ENCODE results near the gene DSTYK.

The DSTYK gene, protein sequence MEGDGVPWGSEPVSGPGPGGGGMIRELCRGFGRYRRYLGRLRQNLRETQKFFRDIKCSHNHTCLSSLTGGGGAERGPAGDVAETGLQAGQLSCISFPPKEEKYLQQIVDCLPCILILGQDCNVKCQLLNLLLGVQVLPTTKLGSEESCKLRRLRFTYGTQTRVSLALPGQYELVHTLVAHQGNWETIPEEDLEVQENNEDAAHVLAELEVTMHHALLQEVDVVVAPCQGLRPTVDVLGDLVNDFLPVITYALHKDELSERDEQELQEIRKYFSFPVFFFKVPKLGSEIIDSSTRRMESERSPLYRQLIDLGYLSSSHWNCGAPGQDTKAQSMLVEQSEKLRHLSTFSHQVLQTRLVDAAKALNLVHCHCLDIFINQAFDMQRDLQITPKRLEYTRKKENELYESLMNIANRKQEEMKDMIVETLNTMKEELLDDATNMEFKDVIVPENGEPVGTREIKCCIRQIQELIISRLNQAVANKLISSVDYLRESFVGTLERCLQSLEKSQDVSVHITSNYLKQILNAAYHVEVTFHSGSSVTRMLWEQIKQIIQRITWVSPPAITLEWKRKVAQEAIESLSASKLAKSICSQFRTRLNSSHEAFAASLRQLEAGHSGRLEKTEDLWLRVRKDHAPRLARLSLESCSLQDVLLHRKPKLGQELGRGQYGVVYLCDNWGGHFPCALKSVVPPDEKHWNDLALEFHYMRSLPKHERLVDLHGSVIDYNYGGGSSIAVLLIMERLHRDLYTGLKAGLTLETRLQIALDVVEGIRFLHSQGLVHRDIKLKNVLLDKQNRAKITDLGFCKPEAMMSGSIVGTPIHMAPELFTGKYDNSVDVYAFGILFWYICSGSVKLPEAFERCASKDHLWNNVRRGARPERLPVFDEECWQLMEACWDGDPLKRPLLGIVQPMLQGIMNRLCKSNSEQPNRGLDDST

GRCh38 chr1:205211169-205211838, at the start of gene DSTYK:
Gene DSTYK (minus strand): TSS chr1:205211702. CDS start chr1:205211535, 167 bp downstream.
- H3K9me3 Mint-ChIP-seq: no peaks in the 10 kb centered on the region
- H3K36me3 Mint-ChIP-seq (ENCODE audit: low read depth): peaks cover 14% of the 10 kb centered on the region
- intact Hi-C loops (cut with micrococcal nuclease): loop anchor here (2.0 to 5.0 kb wide), 3 partner anchors 46 to 101 kb away; no protein-coding TSS in a partner anchor
- H3K4me1 Mint-ChIP-seq (ENCODE audit: low read depth): peaks cover 51% of the 10 kb centered on the region
- H3K4me3 Mint-ChIP-seq: peak within 1 kb of the TSS; percentile 91
- H3K27ac Mint-ChIP-seq: peak within 1 kb of the TSS; percentile 96
- no peaks in the 10 kb centered on the region for H3K27me3 Mint-ChIP-seq

DNA sequence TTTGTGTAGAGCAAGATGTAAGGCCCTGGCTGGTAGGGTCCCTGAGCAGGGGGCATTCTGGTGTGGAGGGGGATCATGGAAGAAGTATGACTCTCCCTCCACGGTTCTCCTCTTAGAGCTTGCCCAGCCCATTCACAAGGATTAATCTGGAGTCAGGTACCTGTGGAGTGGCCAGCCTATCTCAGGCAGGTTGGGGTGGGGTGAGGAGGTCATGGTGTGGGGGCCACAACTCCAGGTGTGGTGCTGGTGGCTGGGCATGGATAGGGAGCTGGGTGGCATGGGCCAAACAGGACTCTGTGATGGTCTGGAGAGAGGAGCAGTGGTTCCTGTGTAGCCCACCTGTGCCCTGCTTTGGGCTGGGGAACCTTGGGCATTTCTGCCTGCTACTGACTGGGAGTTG, 48.5 kb upstream of the DSTYK start:
- H3K27me3 Mint-ChIP-seq: peaks cover 23% of the 10 kb centered on the region
- peak overlapping the region; percentile 61 for H3K27ac Mint-ChIP-seq
- no peak overlapping the region for H3K4me3 Mint-ChIP-seq
- intact Hi-C loops (cut with micrococcal nuclease): loop anchor here (5.0 kb wide), 2 partner anchors 48 to 138 kb away; partner anchors contain the start of genes DSTYK and RBBP5
- no peaks in the 10 kb centered on the region for H3K9me3 Mint-ChIP-seq
- peaks cover 81% of the 10 kb centered on the region for H3K4me1 Mint-ChIP-seq (ENCODE audit: low read depth)
- H3K36me3 Mint-ChIP-seq (ENCODE audit: low read depth): peaks cover 58% of the 10 kb centered on the region

- Mint-ChIP-seq H3K27me3 (peaks cover 23% of the 10 kb centered on the region), H3K4me1 (ENCODE audit: low read depth) (peaks cover 87% of the 10 kb centered on the region), H3K27ac (peak overlapping the region; percentile 61), H3K36me3 (ENCODE audit: low read depth) (peaks cover 58% of the 10 kb centered on the region), H3K9me3 (no peaks in the 10 kb centered on the region), H3K4me3 (no peak overlapping the region)
- intact Hi-C loops (cut with micrococcal nuclease): loop anchor here (5.0 kb wide), 2 partner anchors 47 to 137 kb away; partner anchors contain the start of genes DSTYK and RBBP5
Observed at GRCh38 chr1:205259324-205259832, 47.9 kb upstream of the DSTYK start.

GRCh38 chr1:205258719-205259118, 47.2 kb upstream of the DSTYK start:
- peaks cover 23% of the 10 kb centered on the region for H3K27me3 Mint-ChIP-seq
- H3K36me3 Mint-ChIP-seq (ENCODE audit: low read depth): peaks cover 62% of the 10 kb centered on the region
- intact Hi-C loops (cut with micrococcal nuclease): loop anchor here (5.0 kb wide), 2 partner anchors 46 to 136 kb away; partner anchors contain the start of genes DSTYK and RBBP5
- no peaks in the 10 kb centered on the region for H3K9me3 Mint-ChIP-seq
- H3K4me3 Mint-ChIP-seq: no peak overlapping the region
- H3K4me1 Mint-ChIP-seq (ENCODE audit: low read depth): peaks cover 94% of the 10 kb centered on the region
- H3K27ac Mint-ChIP-seq: peak overlapping the region; percentile 61

- Mint-ChIP-seq H3K36me3 (ENCODE audit: low read depth) (peaks cover 65% of the 10 kb centered on the region), H3K27ac (peak overlapping the region; percentile 61), H3K4me3 (no peak overlapping the region), H3K27me3 (peaks cover 23% of the 10 kb centered on the region), H3K4me1 (ENCODE audit: low read depth) (peaks cover 94% of the 10 kb centered on the region), H3K9me3 (no peaks in the 10 kb centered on the region)
- intact Hi-C loops (cut with micrococcal nuclease): loop anchor here (5.0 kb wide), 2 partner anchors 46 to 136 kb away; partner anchors contain the start of genes DSTYK and RBBP5
Observed at GRCh38 chr1:205258261-205258691, 46.8 kb upstream of the DSTYK start.

DNA sequence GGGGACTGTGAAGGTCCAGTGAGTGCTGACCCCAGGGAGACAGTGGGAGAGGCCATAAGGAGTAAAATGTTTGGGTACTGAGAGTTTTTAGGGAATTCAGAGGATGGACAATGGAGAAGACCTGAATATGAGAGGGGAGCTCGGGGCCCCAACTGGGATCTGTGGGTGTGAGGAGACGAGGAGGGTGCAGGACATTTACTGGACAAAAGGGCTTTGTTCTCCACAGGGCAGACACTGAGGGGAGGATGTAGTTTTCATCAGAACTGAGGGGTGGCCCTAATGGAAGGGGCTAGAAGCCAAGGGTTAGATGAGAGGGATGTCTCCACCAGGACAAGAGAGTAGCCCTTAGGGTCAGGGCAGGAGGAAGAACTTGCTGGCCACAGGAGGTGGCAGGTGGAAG, 46.2 kb upstream of the DSTYK start:
- Mint-ChIP-seq H3K9me3 (no peaks in the 10 kb centered on the region), H3K4me1 (ENCODE audit: low read depth) (peaks cover 94% of the 10 kb centered on the region), H3K27ac (peak overlapping the region; percentile 61), H3K27me3 (peaks cover 18% of the 10 kb centered on the region), H3K36me3 (ENCODE audit: low read depth) (peaks cover 70% of the 10 kb centered on the region), H3K4me3 (no peak overlapping the region)
- intact Hi-C loops (cut with micrococcal nuclease): loop anchor here (5.0 kb wide), 2 partner anchors 45 to 135 kb away; partner anchors contain the start of genes DSTYK and RBBP5

DNA sequence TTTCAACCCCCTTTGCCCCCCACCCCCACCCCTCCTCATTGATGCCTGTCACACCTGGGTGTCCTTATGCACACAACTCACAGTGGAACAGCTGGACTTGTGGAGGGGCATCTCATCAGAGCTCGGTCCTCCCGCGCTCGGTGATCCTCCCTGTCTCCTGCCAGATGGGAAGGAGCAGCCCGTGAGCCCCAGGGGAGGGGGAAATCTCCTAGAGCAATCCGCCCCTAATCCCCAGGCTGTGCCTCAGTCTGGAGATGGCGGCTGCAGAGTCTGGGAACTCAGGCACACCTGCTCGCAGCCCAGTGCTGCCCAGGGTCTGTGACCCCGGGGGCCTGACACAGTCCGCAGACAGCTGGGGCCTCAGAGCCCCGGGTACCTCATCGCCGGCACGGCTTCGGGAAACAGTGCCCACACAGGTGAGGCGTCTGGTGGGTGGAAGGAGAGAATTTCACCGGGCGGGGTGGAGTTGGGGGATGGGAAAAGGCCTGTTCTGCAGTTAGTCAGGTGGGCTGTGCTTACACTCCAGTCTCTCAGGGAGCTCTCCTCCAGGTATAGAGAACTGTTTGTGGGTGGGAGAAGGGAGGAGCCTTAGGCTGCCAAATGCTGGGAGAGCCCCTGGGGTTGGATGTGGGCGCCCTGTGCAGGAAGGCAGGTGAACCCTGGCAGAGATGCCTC, 45.6 kb upstream of the DSTYK start:
- H3K27ac Mint-ChIP-seq: peak overlapping the region; percentile 61
- peaks cover 71% of the 10 kb centered on the region for H3K36me3 Mint-ChIP-seq (ENCODE audit: low read depth)
- peaks cover 11% of the 10 kb centered on the region for H3K27me3 Mint-ChIP-seq
- intact Hi-C loops (cut with micrococcal nuclease): loop anchor here (1.0 to 5.0 kb wide), 3 partner anchors 28 to 135 kb away; partner anchors contain the start of genes DSTYK and RBBP5
- H3K4me1 Mint-ChIP-seq (ENCODE audit: low read depth): peaks cover 93% of the 10 kb centered on the region
- H3K9me3 Mint-ChIP-seq: no peaks in the 10 kb centered on the region
- no peak overlapping the region for H3K4me3 Mint-ChIP-seq

DNA sequence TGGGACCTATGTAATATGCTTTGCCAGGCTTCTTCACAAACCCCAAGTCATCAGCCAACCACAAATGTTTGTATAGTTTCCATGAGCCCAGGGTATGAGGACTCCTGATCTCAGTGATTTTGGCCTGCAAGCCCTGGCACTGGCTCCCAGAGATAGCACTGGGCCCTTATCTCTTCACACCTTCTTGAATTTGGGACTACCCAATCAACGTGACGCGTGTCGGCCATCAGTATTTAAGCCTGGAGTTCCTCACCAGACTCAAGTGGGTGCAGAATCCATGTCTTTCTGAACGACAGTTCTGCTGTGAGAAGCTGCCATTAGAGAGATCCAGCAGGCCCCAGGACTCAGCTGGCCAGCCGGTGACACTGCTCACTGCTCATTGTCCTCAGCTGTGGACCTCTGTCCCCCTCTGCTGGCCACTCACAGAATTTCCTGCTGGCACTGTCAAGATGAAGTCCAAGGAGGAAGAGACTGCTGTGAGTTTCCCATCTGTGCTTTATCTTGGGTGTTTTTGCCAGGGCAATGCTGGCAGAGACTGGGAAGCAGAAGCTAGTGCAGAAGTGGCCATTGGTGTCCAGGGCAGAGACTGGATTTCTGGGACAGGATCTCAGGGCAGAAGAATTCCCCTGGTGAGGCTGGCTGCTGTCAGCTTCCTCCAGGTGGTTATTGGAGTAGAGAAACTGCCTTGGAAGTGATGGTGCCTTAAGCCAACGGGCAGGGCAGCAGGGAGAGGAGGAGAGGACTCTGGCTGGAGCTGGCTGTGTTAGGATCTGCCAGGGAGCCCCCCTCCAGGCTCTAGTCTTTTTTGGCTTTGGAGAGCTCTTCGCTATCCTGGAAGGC, 44.7 kb upstream of the DSTYK start:
- Mint-ChIP-seq H3K27me3 (peaks cover 6% of the 10 kb centered on the region), H3K9me3 (no peaks in the 10 kb centered on the region), H3K4me1 (ENCODE audit: low read depth) (peaks cover 95% of the 10 kb centered on the region), H3K36me3 (ENCODE audit: low read depth) (peaks cover 68% of the 10 kb centered on the region), H3K27ac (peak overlapping the region; percentile 65), H3K4me3 (no peak overlapping the region)
- intact Hi-C loops (cut with micrococcal nuclease): loop anchor here (1.0 to 5.0 kb wide), 3 partner anchors 27 to 134 kb away; partner anchors contain the start of genes DSTYK and RBBP5

- peaks cover 96% of the 10 kb centered on the region for H3K4me1 Mint-ChIP-seq (ENCODE audit: low read depth)
- intact Hi-C loops (cut with micrococcal nuclease): no loop called here
- no peaks in the 10 kb centered on the region for H3K9me3 Mint-ChIP-seq
- peaks cover 72% of the 10 kb centered on the region for H3K36me3 Mint-ChIP-seq (ENCODE audit: low read depth)
- no peaks in the 10 kb centered on the region for H3K27me3 Mint-ChIP-seq
- H3K27ac Mint-ChIP-seq: peak overlapping the region; percentile 24
- no peak overlapping the region for H3K4me3 Mint-ChIP-seq
Observed at GRCh38 chr1:205251576-205251975, 40.1 kb upstream of the DSTYK start.

- no peak overlapping the region for H3K4me3 Mint-ChIP-seq
- peaks cover 95% of the 10 kb centered on the region for H3K4me1 Mint-ChIP-seq (ENCODE audit: low read depth)
Observed at GRCh38 chr1:205250699-205251098, 39.2 kb upstream of the DSTYK start.

DNA sequence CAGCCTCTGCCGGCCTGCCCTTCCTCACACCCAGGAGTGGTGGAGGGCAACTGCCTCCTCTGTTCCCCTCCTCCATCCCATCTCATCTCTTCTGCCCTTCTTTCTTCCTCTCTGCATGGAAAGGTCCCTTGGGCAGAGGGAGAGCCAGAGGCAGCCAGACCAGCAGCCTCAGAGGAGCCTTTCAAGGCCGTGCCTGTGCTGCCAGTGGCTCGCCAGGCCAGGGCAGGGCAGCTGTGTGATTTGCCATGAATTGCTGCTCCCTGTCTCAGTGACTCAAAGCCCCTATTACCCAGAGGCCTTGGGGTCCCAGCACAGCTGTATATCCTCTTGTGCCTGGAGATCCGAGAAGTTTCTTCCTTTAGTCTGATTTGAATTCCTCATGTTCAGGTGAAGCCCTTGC, 38.1 kb upstream of the DSTYK start:
- no peaks in the 10 kb centered on the region for H3K9me3 Mint-ChIP-seq
- H3K27ac Mint-ChIP-seq: peak overlapping the region; percentile 63
- peaks cover 55% of the 10 kb centered on the region for H3K36me3 Mint-ChIP-seq (ENCODE audit: low read depth)
- H3K27me3 Mint-ChIP-seq: no peaks in the 10 kb centered on the region
- H3K4me1 Mint-ChIP-seq (ENCODE audit: low read depth): peaks cover 85% of the 10 kb centered on the region
- no peak overlapping the region for H3K4me3 Mint-ChIP-seq
- intact Hi-C loops (cut with micrococcal nuclease): no loop called here

More at GRCh38 chr1:205250699-205251098, 39.2 kb upstream of the DSTYK start:
- Mint-ChIP-seq H3K27ac (peak overlapping the region; percentile 24), H3K36me3 (ENCODE audit: low read depth) (peaks cover 64% of the 10 kb centered on the region), H3K9me3 (no peaks in the 10 kb centered on the region), H3K27me3 (no peaks in the 10 kb centered on the region)
- intact Hi-C loops (cut with micrococcal nuclease): no loop called here

Data from dendritic cell treated with granulocyte-macrophage colony-stimulating factor and Interleukin-4, amounts not matched to agents 40 ng/mL and 50 ng/mL, for 4 days (primary cell).